Esophagus muscularis mucosa (tissue), 3 donors: ENCODE measurements around the gene NPAS3.

Source experiments
- CTCF ChIP-seq, 3 experiments: fragments of 200-600 bp in 2 of 3; fragments of 450-650 bp in 1 of 3; sonication (generic) in 2 of 3; IDR thresholded peaks; one replicate each; pipeline ENCODE4 v1.5.1; 2017 to 2019; ENCODE audit warnings: antibody characterized with exemption in 3 of 3, mild to moderate bottlenecking in 2 of 3, moderate library complexity in 1 of 3
- POLR2A ChIP-seq: fragments of 450-650 bp; IDR thresholded peaks from one replicate; pipeline ENCODE4 v1.6.1; 2017; ENCODE audit warnings: antibody characterized with exemption, moderate library complexity, mild to moderate bottlenecking, low read depth
- POLR2AphosphoS5 ChIP-seq, 2 donors: sonication (generic); formaldehyde crosslinking; IDR thresholded peaks; one replicate each; pipeline ENCODE4 v1.6.1; 2017; ENCODE audit warnings: antibody characterized with exemption in 2 of 2

DNA sequence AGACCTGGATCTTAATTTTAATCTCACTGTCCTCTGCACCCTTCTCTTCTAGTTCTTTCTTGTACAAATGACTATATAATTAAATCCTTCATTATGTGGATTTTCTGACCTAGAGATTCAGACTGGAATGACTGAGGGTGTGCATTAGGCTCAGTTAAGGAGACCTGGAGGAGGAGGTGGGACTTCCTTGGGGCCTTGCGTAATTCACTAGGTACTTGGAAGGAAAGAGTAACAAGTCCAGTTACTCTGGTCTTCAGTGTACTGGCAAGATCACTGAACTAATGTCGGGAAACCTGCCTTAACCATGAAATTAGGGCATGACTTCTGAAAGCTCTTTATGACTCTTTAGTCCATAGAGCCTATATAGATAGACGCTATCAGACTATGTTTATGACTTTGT is 570.8 kb downstream of the NPAS3 start:
- TF ChIP-seq POLR2AphosphoS5 (IDR thresholded peaks at IDR 0.05), result no peak
- no peak for TF ChIP-seq POLR2A
- no peak for TF ChIP-seq CTCF (IDR thresholded peaks at IDR 0.05)
